Measurements from ENCODE around the gene ARMC7. TPM values are rescaled to one million over a fixed set of nuclear protein-coding genes. Genes with fewer than 3 reads are reported as not detected.

ARMC7 gene
- polyA plus RNA-seq, 1 donor (not counting 4 experiments of a cell fraction or from before 2014, with no cell fraction given) = 4.2 TPM

GRCh38 chr17:75061055-75061438 lies 48.7 kb upstream of the ARMC7 start:
- Histone ChIP-seq H3K27me3 (ENCODE audit: control insufficient read depth, extremely low read depth, insufficient read depth, low read length) (no peaks in the 10 kb centered on the region), H3K4me1 (ENCODE audit: control insufficient read depth, extremely low read depth, insufficient read depth, low read length) (no peaks in the 10 kb centered on the region), H2AFZ (ENCODE audit: control insufficient read depth, low read length) (no peak overlapping the region), H3K79me2 (ENCODE audit: control insufficient read depth, insufficient read depth, low read length) (no peaks in the 10 kb centered on the region), H3K4me2 (ENCODE audit: control insufficient read depth, extremely low read depth, insufficient read depth, low read depth, low read length) (no peak overlapping the region), H3K4me3 (ENCODE audit: control insufficient read depth in 2 of 3, extremely low read depth in 1 of 3, insufficient read depth in 2 of 3, low read depth in 1 of 3, low read length in 3 of 3) (no peak overlapping the region), H3K9me1 (ENCODE audit: control insufficient read depth, extremely low read depth, insufficient read depth, low read length) (no peaks in the 10 kb centered on the region), H4K20me1 (ENCODE audit: control insufficient read depth, extremely low read depth, insufficient read depth, low read length) (no peaks in the 10 kb centered on the region), H3K36me3 (ENCODE audit: control insufficient read depth in 2 of 2, extremely low read depth in 1 of 2, insufficient read depth in 2 of 2, low read length in 2 of 2) (peaks cover 28 to 38% of the 10 kb centered on the region in 2 experiments), H3K9ac (ENCODE audit: control insufficient read depth, extremely low read depth, insufficient read depth, low read length) (no peak overlapping the region), H3K9me3 (ENCODE audit: control insufficient read depth, low read depth, low read length) (no peaks in the 10 kb centered on the region), H3K27ac (ENCODE audit: control insufficient read depth, insufficient read depth, low read length) (no peak overlapping the region)
- DNase-seq (ENCODE audit: low read depth, low spot score) (no peak), FAIRE-seq (no peak)
- dilution Hi-C loops (cut with MboI; ENCODE audit: extremely low pct_ligation_motif_present, low sequenced_read_pairs) = no loop called here
- no peak for TF ChIP-seq CTCF (optimal IDR thresholded peaks at IDR 0.05 in 1 of 3, IDR thresholded peaks at IDR 0.05 in 1 of 3, conservative IDR thresholded peaks at IDR 0.05 in 1 of 3; ENCODE audit: extremely low read depth in 1 of 3, insufficient read depth in 2 of 3, low read length in 3 of 3)
- TF ChIP-seq EZH2 (IDR thresholded peaks at IDR 0.05; ENCODE audit: low read length) = no peak

GRCh38 chr17:75061618-75062017 lies 48.2 kb upstream of the ARMC7 start:
- Histone ChIP-seq H3K9ac (ENCODE audit: control insufficient read depth, extremely low read depth, insufficient read depth, low read length) (no peak overlapping the region), H3K9me1 (ENCODE audit: control insufficient read depth, extremely low read depth, insufficient read depth, low read length) (no peaks in the 10 kb centered on the region), H2AFZ (ENCODE audit: control insufficient read depth, low read length) (no peak overlapping the region), H3K36me3 (ENCODE audit: control insufficient read depth in 2 of 2, extremely low read depth in 1 of 2, insufficient read depth in 2 of 2, low read length in 2 of 2) (peaks cover 26 to 38% of the 10 kb centered on the region in 2 experiments), H3K27me3 (ENCODE audit: control insufficient read depth, extremely low read depth, insufficient read depth, low read length) (no peaks in the 10 kb centered on the region), H3K9me3 (ENCODE audit: control insufficient read depth, low read depth, low read length) (no peaks in the 10 kb centered on the region), H3K27ac (ENCODE audit: control insufficient read depth, insufficient read depth, low read length) (no peak overlapping the region), H3K4me3 (ENCODE audit: control insufficient read depth in 2 of 3, extremely low read depth in 1 of 3, insufficient read depth in 2 of 3, low read depth in 1 of 3, low read length in 3 of 3) (no peak overlapping the region), H3K79me2 (ENCODE audit: control insufficient read depth, insufficient read depth, low read length) (no peaks in the 10 kb centered on the region), H3K4me2 (ENCODE audit: control insufficient read depth, extremely low read depth, insufficient read depth, low read depth, low read length) (no peak overlapping the region), H4K20me1 (ENCODE audit: control insufficient read depth, extremely low read depth, insufficient read depth, low read length) (no peaks in the 10 kb centered on the region), H3K4me1 (ENCODE audit: control insufficient read depth, extremely low read depth, insufficient read depth, low read length) (no peaks in the 10 kb centered on the region)
- no peak for FAIRE-seq
- dilution Hi-C loops (cut with MboI; ENCODE audit: extremely low pct_ligation_motif_present, low sequenced_read_pairs) = no loop called here
- no peak for TF ChIP-seq CTCF (optimal IDR thresholded peaks at IDR 0.05 in 1 of 3, IDR thresholded peaks at IDR 0.05 in 1 of 3, conservative IDR thresholded peaks at IDR 0.05 in 1 of 3; ENCODE audit: extremely low read depth in 1 of 3, insufficient read depth in 2 of 3, low read length in 3 of 3)
- no peak for TF ChIP-seq EZH2 (IDR thresholded peaks at IDR 0.05; ENCODE audit: low read length)
- DNase-seq (ENCODE audit: low read depth, low spot score) = no peak
